GM19455 (cell line): Measurements from ENCODE around the gene FBLIM1.

ENCODE experiments used
- ATAC-seq: cut with Tn5 transposase; IDR thresholded peaks from one replicate; pipeline ENCODE4 v1.9.1; 2021; ENCODE audit not compliant: unreplicated experiment

FBLIM1 gene

DNA sequence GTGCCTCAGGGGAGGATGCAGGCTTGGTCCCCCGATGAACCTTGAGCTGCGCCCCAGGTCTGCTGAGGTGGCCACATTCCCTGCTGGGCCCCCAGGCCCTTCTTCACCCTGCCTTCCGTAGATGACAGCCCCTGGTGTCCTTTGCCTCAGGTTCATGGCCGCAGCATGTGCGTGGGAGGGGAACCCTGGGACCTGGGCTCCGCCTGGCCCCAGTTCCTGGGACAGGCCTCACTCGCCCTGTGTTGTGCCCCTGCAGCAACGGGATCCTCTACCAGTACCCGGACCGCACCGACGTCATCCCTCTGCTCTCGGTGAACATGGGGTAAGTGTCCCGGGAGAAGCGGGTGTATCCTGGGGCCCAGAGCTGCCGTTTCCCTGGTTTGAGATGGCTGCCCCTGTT lies 27.7 kb upstream of the FBLIM1 start:
- no peak for ATAC-seq

DNA sequence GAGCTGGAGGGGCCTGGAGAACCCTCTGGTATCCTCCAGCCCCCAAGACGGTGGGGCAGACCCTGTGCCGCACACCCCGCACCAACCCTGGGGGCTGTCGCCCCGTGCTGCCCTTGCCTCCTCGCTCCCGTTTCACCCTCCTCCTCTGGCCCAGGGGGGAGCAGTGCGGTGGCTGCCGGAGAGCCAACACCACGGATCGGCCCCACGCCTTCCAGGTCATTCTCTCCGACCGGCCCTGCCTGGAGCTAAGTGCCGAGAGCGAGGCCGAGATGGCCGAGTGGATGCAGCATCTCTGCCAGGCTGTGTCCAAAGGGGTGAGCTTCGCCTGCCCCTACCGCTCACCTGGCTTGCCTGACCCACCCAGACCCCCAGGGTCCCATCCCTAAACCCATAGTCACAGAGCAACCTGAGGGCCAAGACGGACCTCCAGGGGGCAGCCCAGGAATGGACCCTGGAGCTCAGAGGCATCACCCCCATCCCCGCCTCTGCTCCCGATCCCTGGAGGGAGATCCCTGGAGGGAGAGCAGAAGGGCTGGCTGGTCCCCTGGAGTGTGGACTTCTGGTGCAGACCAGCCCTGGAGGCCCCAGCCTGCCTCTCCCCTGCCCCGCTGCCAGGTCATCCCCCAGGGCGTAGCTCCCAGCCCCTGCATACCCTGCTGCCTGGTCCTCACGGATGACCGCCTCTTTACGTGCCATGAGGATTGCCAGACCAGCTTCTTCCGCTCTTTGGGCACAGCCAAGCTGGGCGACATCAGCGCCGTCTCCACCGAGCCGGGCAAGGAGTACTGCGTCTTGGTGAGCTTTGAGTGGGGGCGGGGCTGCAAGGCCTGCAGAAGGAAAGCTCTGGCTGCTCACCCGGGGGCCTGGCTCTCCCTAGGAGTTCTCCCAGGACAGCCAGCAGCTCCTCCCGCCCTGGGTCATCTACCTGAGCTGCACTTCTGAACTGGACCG lies 26.6 kb upstream of the FBLIM1 start:
- ATAC-seq: no peak

DNA sequence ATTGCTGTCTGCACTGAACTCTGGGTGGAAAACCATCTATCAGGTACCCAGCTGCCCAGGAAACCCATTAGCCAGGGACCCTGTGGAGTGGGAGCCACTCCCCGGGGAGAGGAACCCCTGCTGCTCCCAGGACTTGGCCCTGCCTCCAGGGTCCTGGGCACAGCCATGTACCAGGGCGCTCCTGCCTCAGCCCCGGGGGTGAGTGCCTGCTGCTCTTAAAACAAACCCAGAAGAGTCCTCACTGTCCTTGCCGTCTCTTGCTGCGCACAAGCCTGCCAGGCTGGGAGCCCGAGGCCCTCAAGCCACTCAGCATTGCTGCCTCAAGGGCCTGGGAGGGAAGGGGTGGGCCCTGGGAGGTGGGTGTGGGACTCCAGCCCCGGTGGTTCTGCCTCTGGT lies 25.9 kb upstream of the FBLIM1 start:
- no peak for ATAC-seq

DNA sequence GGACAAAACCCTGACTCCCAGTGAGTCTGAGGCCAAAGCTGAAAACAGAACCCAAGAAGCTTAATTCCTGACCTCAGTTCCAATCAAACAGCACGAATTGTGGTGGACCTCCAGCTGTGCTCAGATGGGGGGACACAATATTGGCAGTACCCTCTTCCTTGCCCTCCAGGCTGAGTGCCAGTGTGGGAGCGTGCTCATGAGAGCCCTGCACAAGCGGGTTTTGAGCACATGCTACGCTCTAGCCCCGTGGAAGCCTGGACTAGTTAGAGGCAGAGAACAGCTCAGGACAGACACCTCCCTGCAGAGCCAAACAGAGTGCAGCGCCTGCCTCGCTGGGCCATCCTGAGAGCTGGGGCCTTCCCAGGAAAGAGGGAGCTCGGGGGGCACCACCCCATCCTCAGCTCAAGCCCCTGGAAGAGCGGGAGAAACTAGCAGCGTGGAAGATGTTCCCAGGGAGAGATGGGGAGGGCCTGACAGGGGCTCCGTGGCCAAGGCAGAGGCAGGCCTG lies 25.3 kb upstream of the FBLIM1 start:
- ATAC-seq: no peak

GRCh38 chr1:15733726-15734226 lies 24.8 kb upstream of the FBLIM1 start:
- ATAC-seq: no peak

DNA sequence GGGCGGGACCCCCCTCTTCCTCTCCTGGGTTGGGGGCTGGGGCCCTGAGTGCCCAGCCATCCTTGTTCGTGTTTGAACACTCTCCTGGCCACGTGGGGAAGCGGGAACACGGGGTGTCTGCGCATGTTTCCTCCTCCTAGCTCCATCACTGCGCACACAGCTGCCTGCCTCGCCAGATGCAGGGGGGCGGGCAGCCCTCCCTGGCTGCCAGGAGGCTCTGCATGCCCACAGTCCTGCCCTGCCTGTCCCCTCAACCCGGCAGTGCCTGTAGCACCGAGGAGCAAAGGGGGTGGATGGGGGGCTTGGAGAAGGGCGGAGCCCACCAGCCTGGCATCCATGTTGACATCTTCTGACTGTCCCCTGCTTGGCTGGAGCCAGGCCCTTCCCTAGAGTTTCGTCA lies 24.3 kb upstream of the FBLIM1 start:
- no peak for ATAC-seq

GRCh38 chr1:15734901-15735300 lies 23.7 kb upstream of the FBLIM1 start:
- no peak for ATAC-seq

GRCh38 chr1:15735304-15736037 lies 23.1 kb upstream of the FBLIM1 start:
- ATAC-seq: no peak

- no peak for ATAC-seq
These were observed 22.3 kb upstream of the FBLIM1 start, which contains the start of gene SLC25A34 for GRCh38 chr1:15736038-15736891. TSS of gene SLC25A34 (plus strand) at chr1:15736258. CDS start at chr1:15736486, 228 bp downstream.

GRCh38 chr1:15736892-15737261 lies 21.7 kb upstream of the FBLIM1 start:
- ATAC-seq: no peak

DNA sequence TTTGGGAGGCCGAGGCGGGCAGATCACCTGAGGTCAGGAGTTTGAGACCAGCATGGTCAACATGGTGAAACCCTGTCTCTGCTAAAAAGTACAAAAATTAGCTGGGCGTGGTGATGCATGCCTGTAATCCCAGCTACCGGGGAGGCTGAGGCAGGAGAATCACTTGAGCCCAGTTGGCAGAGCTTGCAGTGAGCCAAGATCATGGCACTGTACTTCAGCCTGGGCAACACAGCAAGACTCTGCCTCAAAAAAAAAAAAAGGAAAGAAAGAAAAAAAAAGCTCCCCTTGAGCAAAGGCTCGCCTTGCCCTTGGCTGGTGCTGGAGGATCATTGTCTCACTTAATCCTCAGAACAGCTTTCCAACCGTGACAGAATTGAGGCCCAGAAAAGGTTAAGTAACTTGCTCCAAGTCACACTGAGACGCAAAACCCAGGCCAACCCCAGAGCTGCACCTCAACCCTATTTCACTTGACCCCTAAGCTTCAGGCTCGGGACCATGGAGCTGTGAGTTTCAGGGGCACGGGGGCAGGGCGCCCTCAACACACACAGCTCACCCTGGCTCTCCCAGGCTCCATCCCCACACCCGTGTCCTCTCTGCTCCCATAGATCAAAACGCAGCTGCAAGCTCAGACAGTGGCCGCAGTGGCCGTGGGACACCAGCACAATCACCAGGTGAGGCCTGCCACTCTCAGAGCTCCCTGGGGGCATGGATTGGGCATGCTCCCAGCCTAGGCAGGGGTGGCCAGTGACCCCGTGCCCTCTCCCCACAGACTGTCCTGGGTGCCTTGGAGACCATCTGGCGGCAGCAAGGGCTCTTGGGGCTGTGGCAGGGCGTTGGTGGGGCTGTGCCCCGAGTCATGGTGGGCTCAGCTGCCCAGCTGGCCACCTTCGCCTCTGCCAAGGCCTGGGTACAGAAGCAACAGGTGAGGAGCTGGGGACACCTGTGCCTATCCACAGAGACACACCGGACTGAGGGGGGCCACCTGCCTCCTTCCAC lies 21.0 kb upstream of the FBLIM1 start:
- no peak for ATAC-seq

- ATAC-seq: no peak
These were observed 20.0 kb upstream of the FBLIM1 start for GRCh38 chr1:15738416-15739113.

GRCh38 chr1:15739259-15739658 lies 19.3 kb upstream of the FBLIM1 start:
- no peak for ATAC-seq

DNA sequence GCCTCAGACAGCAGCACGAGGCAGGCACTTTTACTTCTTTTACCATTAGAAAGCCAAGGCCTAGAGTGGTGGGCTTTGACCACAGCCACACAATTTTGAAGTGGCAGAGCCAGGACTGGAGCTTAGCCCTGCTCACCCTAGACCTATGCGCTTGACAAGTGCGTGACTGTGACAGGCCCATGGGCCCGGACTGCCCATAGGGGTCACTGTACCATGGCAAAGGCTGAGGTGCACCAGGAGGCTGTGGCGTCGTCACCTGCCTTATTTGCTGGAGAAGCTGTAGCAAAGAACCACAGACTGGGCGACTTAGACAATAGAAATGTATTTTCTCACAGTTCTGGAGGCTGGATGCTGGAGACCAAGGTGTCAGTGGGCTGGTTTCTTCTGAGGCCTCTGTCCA lies 18.9 kb upstream of the FBLIM1 start:
- no peak for ATAC-seq

- ATAC-seq: no peak
These were observed 17.4 kb upstream of the FBLIM1 start for GRCh38 chr1:15740924-15741850.

- ATAC-seq: no peak
These were observed 16.2 kb upstream of the FBLIM1 start, which contains the start of gene TMEM82 for GRCh38 chr1:15742339-15742801. TSS of gene TMEM82 (plus strand) at chr1:15742499. CDS start at chr1:15742560, 61 bp downstream.

- no peak for ATAC-seq
These were observed 14.4 kb upstream of the FBLIM1 start for GRCh38 chr1:15744122-15744679.
